ENCODE results near the gene AP1M2.

DNA sequence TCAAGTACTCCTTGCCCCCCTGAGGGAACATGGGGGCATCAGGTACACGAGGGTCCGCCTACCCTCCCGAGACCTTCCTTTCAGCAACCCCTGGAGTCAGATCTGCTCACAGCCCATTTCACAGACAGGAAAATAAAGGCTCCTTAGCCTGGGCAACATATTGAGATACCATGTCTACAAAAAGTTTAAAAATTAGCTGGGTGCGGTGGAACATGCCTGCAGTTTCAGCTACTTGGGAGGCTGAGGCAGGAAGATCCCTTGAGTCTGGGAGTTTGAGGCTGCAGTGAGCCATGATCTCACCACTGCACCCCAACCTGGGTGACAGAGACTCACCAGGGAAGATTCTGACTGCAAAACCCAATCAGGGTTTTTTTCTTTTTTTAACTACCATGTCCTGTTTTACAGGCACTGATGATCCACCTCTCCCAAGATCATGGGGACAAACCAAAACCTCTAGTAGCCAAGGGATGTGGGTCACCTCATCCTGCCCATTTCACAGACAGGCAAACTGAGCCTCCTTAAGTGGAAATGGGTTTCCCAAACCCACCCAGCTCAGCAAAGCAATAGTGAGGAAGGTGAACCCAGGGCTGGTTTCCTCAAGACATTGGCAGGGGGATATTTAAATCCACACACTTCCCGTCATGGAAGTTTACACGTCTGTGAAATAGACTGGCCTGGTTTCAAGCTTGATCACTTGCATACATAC lies 11.9 kb downstream of the AP1M2 start:
- TF ChIP-seq, protein P1, sequence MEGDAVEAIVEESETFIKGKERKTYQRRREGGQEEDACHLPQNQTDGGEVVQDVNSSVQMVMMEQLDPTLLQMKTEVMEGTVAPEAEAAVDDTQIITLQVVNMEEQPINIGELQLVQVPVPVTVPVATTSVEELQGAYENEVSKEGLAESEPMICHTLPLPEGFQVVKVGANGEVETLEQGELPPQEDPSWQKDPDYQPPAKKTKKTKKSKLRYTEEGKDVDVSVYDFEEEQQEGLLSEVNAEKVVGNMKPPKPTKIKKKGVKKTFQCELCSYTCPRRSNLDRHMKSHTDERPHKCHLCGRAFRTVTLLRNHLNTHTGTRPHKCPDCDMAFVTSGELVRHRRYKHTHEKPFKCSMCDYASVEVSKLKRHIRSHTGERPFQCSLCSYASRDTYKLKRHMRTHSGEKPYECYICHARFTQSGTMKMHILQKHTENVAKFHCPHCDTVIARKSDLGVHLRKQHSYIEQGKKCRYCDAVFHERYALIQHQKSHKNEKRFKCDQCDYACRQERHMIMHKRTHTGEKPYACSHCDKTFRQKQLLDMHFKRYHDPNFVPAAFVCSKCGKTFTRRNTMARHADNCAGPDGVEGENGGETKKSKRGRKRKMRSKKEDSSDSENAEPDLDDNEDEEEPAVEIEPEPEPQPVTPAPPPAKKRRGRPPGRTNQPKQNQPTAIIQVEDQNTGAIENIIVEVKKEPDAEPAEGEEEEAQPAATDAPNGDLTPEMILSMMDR (IDR thresholded peaks at IDR 0.05): no peak
- TF ChIP-seq POLR2A (IDR thresholded peaks at IDR 0.05): no peak

All from adrenal gland (tissue), 5 donors.